Thyroid gland (tissue), 4 donors: ENCODE measurements around the gene TIMP3. TPM values are rescaled to one million over a fixed set of nuclear protein-coding genes. Genes with fewer than 3 reads are reported as not detected.
A peak's percentile ranks its signal among the peaks of the same experiment; 100 is the strongest.

Experiments used
- DNase-seq, 2 donors: peaks; one replicate each; pipeline ENCODE4 v3.0.0-alpha.2; 2019
- H3K27ac ChIP-seq, 3 donors: fragments of 200-600 bp; sonication (generic); 1 replicate in 2 of 3; 2 replicates in 1 of 3; pipeline ENCODE4 v1.5.1; 2016 to 2019; ENCODE audit warnings: mild to moderate bottlenecking in 1 of 3, moderate library complexity in 1 of 3
- H3K27me3 ChIP-seq: fragments of 200-600 bp; sonication (generic); one replicate; pipeline ENCODE4 v1.5.1; 2019
- H3K36me3 ChIP-seq, 2 donors: fragments of 200-600 bp; sonication (generic); one replicate each; pipeline ENCODE4 v1.5.1; 2016 to 2019
- H3K4me1 ChIP-seq, 2 donors: fragments of 200-600 bp; sonication (generic); one replicate each; pipeline ENCODE4 v1.5.1; 2017 to 2019
- H3K4me3 ChIP-seq, 3 donors: fragments of 200-600 bp; sonication (generic); replicated peaks in 1 of 3; 1 replicate in 2 of 3; 2 replicates in 1 of 3; pipeline ENCODE4 v1.5.1; 2016; ENCODE audit warnings: mild to moderate bottlenecking in 1 of 3
- H3K9me3 ChIP-seq: fragments of 200-600 bp; sonication (generic); one replicate; pipeline ENCODE4 v1.5.1; 2017
- POLR2A ChIP-seq, 2 donors: fragments of 450-650 bp; IDR thresholded peaks; one replicate each; pipeline ENCODE4 v1.6.1; 2017; ENCODE audit warnings: antibody characterized with exemption in 2 of 2, mild to moderate bottlenecking in 2 of 2, moderate library complexity in 1 of 2
- whole genome bisulfite sequencing, 2 donors: methylation state at CpG; one replicate each; pipeline ENCODE4 v1.1.5; 2017; 5-methylcytosine and 5-hydroxymethylcytosine counted together
- intact Hi-C: fragments of 100-400 bp; cut with DNase I; formaldehyde crosslinking; loops from one replicate; pipeline ENCODE4 v1.15.1; 2023
- total RNA-seq, 4 donors: library from RNA; depleted of rRNA; stranded (reverse); fragments of >200 nt; gene quantifications; one replicate each; pipeline ENCODE4 v1.2.3, GENCODE V29; 2016
- TF ChIP-seq, protein P1 (sequence below), 6 experiments: fragments of 200-600 bp in 3 of 6; fragments of 450-650 bp in 3 of 6; sonication (generic) in 3 of 6; IDR thresholded peaks; one replicate each; pipeline ENCODE4 v1.5.1; 2016 to 2019; ENCODE audit warnings: antibody characterized with exemption in 6 of 6, mild to moderate bottlenecking in 2 of 6, inconsistent platforms in 1 of 6, moderate library complexity in 1 of 6

Gene TIMP3
- total RNA-seq, 4 donors from 2014 or later = 424 to 772 (median 543) TPM

DNA sequence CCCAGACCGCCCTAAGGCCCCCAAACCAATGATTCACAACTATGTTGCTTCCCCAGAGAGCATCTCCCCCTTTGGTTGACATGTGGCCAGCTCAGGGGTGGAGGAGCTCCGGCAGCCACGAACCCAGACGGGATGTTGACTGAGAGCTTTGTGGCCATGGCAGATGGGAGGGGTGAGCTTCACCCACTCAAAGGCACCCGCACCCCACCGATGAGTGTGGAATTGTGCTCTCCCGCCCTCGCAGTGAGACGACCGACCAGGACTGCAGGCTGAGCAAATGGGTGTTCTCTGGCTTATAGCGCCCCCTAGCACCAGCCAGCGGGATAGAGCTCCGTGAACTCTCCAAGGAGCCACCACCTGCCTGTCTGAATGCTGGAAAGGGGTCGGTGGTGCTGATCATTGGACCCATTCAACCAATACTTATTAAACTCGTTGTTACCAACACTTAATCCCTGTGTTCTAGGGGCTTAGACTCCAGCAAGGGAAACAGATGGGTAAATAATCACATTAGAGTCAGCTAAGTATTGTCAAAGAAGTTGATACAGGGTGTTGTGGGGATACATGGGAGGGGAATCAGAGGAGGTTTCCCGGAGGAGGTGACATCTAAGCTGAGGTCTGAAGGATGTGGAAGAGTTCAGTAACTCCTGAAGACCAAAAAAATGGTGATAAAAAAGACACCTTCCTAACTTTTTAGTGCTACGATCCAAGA lies 4.5 kb upstream of the TIMP3 start:
- Histone ChIP-seq H3K27ac (no peak overlapping the region), H3K4me3 (no peak overlapping the region), H3K9me3 (no peaks in the 10 kb centered on the region), H3K27me3 (no peaks in the 10 kb centered on the region), H3K36me3 (no peaks in the 10 kb centered on the region), H3K4me1 (peaks cover 6 to 16% of the 10 kb centered on the region in 2 donors)
- TF ChIP-seq, protein P1, sequence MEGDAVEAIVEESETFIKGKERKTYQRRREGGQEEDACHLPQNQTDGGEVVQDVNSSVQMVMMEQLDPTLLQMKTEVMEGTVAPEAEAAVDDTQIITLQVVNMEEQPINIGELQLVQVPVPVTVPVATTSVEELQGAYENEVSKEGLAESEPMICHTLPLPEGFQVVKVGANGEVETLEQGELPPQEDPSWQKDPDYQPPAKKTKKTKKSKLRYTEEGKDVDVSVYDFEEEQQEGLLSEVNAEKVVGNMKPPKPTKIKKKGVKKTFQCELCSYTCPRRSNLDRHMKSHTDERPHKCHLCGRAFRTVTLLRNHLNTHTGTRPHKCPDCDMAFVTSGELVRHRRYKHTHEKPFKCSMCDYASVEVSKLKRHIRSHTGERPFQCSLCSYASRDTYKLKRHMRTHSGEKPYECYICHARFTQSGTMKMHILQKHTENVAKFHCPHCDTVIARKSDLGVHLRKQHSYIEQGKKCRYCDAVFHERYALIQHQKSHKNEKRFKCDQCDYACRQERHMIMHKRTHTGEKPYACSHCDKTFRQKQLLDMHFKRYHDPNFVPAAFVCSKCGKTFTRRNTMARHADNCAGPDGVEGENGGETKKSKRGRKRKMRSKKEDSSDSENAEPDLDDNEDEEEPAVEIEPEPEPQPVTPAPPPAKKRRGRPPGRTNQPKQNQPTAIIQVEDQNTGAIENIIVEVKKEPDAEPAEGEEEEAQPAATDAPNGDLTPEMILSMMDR (IDR thresholded peaks at IDR 0.05) = peak; percentile 69 to 92 (median 83)
- no peak for TF ChIP-seq POLR2A (IDR thresholded peaks at IDR 0.05)
- 11 to 16% methylated on average over 15 to 17 of the region's 17 CpGs for WGBS, 2 donors
- intact Hi-C loops = loop anchor here (5.0 to 10.0 kb wide), 2 partner anchors 135 to 188 kb away; no protein-coding TSS in a partner anchor
- DNase-seq = peak; percentile 66 to 70

DNA sequence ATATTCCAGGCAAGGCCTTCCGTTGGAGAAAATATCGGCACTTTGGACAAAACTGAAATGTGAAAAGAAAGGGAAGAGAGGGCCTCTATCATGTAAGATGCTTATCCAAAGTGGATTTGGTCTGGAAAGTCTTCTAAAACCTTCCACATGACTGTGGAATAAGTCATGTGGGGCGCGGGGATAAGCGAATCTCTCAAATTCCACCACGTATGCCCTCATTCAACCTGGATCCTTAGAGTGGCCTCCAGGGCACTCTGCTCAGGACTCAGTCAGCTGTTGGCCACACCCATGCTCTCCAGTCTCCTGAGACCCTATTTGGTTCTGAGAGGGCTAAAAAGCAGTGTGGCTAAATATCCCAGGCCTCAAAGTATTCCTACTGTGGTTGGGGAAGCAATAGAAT lies 2.0 kb upstream of the TIMP3 start:
- H3K4me3 ChIP-seq = no peak overlapping the region
- no peaks in the 10 kb centered on the region for H3K9me3 ChIP-seq
- DNase-seq = no peak
- TF ChIP-seq POLR2A (IDR thresholded peaks at IDR 0.05) = no peak
- no peaks in the 10 kb centered on the region for H3K27me3 ChIP-seq
- peaks cover 27 to 30% of the 10 kb centered on the region in 2 donors for H3K4me1 ChIP-seq
- H3K36me3 ChIP-seq = no peaks in the 10 kb centered on the region
- 89 to 97% methylated on average over 6 of the region's 6 CpGs for WGBS, 2 donors
- peak overlapping the region in 1 of 3 donors; percentile 90 for H3K27ac ChIP-seq
- intact Hi-C loops = loop anchor here (5.0 to 10.0 kb wide), 2 partner anchors 137 to 185 kb away; no protein-coding TSS in a partner anchor

DNA sequence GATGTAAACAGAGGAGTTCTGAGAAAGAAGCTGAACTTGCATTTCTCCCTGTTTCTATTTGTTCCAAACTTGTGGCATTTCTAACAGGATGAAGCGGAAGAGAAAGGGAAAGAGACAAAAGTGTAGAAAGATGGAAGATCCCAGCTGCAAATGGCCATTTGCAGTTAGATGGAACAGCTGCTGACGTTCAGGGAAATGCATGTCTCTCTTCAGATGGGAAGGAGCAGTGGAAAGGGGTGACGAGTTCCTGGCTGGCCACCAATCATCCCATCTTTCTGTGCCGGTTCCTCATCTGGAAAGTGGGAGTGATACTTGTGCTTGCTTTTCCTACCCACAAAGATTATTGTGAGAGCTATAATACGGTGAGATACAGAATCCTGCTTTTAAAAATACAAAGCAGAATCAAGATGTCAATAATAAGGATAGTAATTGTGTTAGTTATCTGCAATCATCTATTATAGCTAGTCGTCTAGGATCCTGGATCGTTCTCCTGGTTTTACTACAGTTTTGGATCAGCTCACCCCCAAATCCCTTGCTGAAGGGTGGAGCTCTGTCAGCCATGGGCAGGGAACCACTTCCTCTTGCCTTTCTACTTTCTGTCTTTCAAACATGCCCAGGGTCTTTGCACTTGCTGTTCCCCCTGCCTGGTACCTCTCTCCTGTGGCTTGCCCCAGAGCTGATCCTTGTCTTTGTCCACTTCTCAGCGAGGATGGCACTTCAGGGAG lies 1.2 kb upstream of the TIMP3 start:
- Histone ChIP-seq H3K27me3 (no peaks in the 10 kb centered on the region), H3K9me3 (no peaks in the 10 kb centered on the region), H3K4me3 (no peak overlapping the region), H3K27ac (peak overlapping the region; percentile 88 to 90 (median 89)), H3K36me3 (no peaks in the 10 kb centered on the region), H3K4me1 (peaks cover 35 to 38% of the 10 kb centered on the region in 2 donors)
- no peak for DNase-seq
- no peak for TF ChIP-seq POLR2A (IDR thresholded peaks at IDR 0.05)
- TF ChIP-seq, protein P1 (IDR thresholded peaks at IDR 0.05) = no peak
- 81 to 86% methylated on average over 8 of the region's 8 CpGs for WGBS, 2 donors
- intact Hi-C loops = no loop called here

DNA sequence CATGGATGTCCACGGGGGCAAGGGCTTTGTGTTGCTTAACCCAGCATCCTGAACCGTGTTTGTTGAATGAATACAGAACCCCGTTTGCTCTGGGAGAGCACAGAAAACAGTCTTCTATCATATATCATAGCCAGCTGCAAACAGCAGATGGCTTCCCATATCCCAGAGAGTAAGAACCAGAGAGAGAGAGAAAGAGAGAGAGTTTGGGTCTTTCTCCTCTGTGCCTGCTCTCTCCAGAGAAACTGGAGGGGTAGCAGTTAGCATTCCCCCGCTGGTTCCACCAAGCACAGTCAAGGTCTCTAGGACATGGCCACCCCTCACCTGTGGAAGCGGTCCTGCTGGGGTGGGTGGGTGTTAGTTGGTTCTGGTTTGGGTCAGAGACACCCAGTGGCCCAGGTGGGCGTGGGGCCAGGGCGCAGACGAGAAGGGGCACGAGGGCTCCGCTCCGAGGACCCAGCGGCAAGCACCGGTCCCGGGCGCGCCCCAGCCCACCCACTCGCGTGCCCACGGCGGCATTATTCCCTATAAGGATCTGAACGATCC lies 440 bp upstream of the TIMP3 start:
- DNase-seq = no peak
- H3K4me3 ChIP-seq = peak overlapping the region in 2 of 3 donors; percentile 11 to 77
- no peaks in the 10 kb centered on the region for H3K9me3 ChIP-seq
- peak overlapping the region; percentile 88 to 90 (median 89) for H3K27ac ChIP-seq
- no peaks in the 10 kb centered on the region for H3K36me3 ChIP-seq
- TF ChIP-seq POLR2A (IDR thresholded peaks at IDR 0.05) = no peak
- TF ChIP-seq, protein P1 (IDR thresholded peaks at IDR 0.05) = no peak
- H3K27me3 ChIP-seq = no peaks in the 10 kb centered on the region
- whole genome bisulfite sequencing, 2 donors = 27 to 31% methylated on average over 5 to 7 of the region's 21 CpGs
- peaks cover 43 to 46% of the 10 kb centered on the region in 2 donors for H3K4me1 ChIP-seq
- intact Hi-C loops = no loop called here

DNA sequence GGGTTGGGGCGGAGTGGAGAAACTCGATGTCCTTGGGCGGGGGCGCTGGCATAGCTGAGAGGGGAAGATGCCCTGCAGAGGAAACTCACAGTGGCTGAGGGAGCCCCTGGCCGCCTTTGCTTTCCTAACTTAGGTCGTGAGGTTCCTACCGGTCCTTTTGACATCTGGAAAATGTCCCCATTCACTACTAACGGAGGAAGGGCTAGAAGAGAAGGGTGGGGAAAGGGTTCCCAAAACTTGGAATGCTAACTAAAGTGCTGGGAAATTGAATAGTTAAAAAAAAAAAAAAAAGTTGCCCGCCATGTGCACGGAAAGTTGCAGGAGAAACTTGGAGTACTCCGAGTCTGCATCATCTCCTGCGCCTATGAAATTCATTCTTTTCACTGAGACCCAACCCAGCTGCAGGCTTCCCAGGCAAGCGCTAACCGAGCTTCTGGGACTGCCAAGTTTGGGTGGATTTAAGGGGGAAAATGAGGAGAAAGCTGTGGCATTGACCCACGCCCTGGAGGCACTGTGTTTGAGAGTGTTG lies 796 bp downstream of the TIMP3 start:
- H3K9me3 ChIP-seq = no peaks in the 10 kb centered on the region
- peaks cover 43 to 47% of the 10 kb centered on the region in 2 donors for H3K4me1 ChIP-seq
- H3K27ac ChIP-seq = peak overlapping the region; percentile 78 to 90 (median 89)
- TF ChIP-seq, protein P1 (IDR thresholded peaks at IDR 0.05) = no peak
- no peak for TF ChIP-seq POLR2A (IDR thresholded peaks at IDR 0.05)
- H3K27me3 ChIP-seq = no peaks in the 10 kb centered on the region
- H3K4me3 ChIP-seq = peak overlapping the region; percentile 60 to 80 (median 77)
- no peaks in the 10 kb centered on the region for H3K36me3 ChIP-seq
- intact Hi-C loops = no loop called here
- no peak for DNase-seq
- 2 to 3% methylated on average over 12 to 13 of the region's 15 CpGs for WGBS, 2 donors
